ENCODE results near the gene PC. TPM values are rescaled to one million over a fixed set of nuclear protein-coding genes. Genes with fewer than 3 reads are reported as not detected.
A peak's percentile ranks its signal among the peaks of the same experiment; 100 is the strongest.

The PC gene
- total RNA-seq, 2 donors from 2014 or later, result 9.1 to 12.7 TPM

GRCh38 chr11:66889960-66890359 is 68.2 kb downstream of the PC start:
- DNase-seq (no peak), ATAC-seq (replicated peaks in 1 of 2) (no peak)
- peaks cover 0 to 2% of the 10 kb centered on the region in 2 donors for H3K36me3 Mint-ChIP-seq (ENCODE audit: insufficient read depth in 2 of 2)
- peaks cover 0 to 2% of the 10 kb centered on the region in 2 donors for H3K9me3 Mint-ChIP-seq
- H3K27ac Mint-ChIP-seq, result no peak overlapping the region
- peaks cover 7% of the 10 kb centered on the region for H3K27me3 Mint-ChIP-seq (ENCODE audit: low read depth)
- H3K4me1 Mint-ChIP-seq (ENCODE audit: low read depth), result peaks cover 20% of the 10 kb centered on the region
- no peak overlapping the region for H3K4me3 Mint-ChIP-seq

- H3K4me3 Mint-ChIP-seq, result no peak overlapping the region
- ATAC-seq (replicated peaks in 1 of 2), result no peak
- no peak overlapping the region for H3K27ac Mint-ChIP-seq
- DNase-seq, result no peak
- no peaks in the 10 kb centered on the region for H3K27me3 Mint-ChIP-seq (ENCODE audit: low read depth)
- peaks cover 0 to 2% of the 10 kb centered on the region in 2 donors for H3K36me3 Mint-ChIP-seq (ENCODE audit: insufficient read depth in 2 of 2)
- peaks cover 0 to 2% of the 10 kb centered on the region in 2 donors for H3K9me3 Mint-ChIP-seq
- peaks cover 20% of the 10 kb centered on the region for H3K4me1 Mint-ChIP-seq (ENCODE audit: low read depth)
Observed at GRCh38 chr11:66888282-66888681, 69.9 kb downstream of the PC start.

GRCh38 chr11:66887526-66887925 is 70.7 kb downstream of the PC start:
- no peaks in the 10 kb centered on the region for H3K27me3 Mint-ChIP-seq (ENCODE audit: low read depth)
- peaks cover 0 to 2% of the 10 kb centered on the region in 2 donors for H3K9me3 Mint-ChIP-seq
- peaks cover 0 to 2% of the 10 kb centered on the region in 2 donors for H3K36me3 Mint-ChIP-seq (ENCODE audit: insufficient read depth in 2 of 2)
- ATAC-seq (replicated peaks in 1 of 2) (no peak), DNase-seq (no peak)
- H3K4me3 Mint-ChIP-seq, result no peak overlapping the region
- H3K4me1 Mint-ChIP-seq (ENCODE audit: low read depth), result peaks cover 12% of the 10 kb centered on the region
- H3K27ac Mint-ChIP-seq, result no peak overlapping the region

- no peak overlapping the region for H3K27ac Mint-ChIP-seq
- H3K4me3 Mint-ChIP-seq, result no peak overlapping the region
- no peak for DNase-seq
- H3K27me3 Mint-ChIP-seq (ENCODE audit: low read depth), result no peaks in the 10 kb centered on the region
- no peaks in the 10 kb centered on the region for H3K36me3 Mint-ChIP-seq (ENCODE audit: insufficient read depth in 2 of 2)
- H3K9me3 Mint-ChIP-seq, result no peaks in the 10 kb centered on the region
- ATAC-seq (replicated peaks in 1 of 2), result no peak
- H3K4me1 Mint-ChIP-seq (ENCODE audit: low read depth), result peaks cover 5% of the 10 kb centered on the region
Observed at GRCh38 chr11:66886671-66887221, 71.4 kb downstream of the PC start.

GRCh38 chr11:66885950-66886440 is 72.2 kb downstream of the PC start:
- Mint-ChIP-seq H3K4me1 (ENCODE audit: low read depth) (no peaks in the 10 kb centered on the region), H3K36me3 (ENCODE audit: insufficient read depth in 2 of 2) (no peaks in the 10 kb centered on the region), H3K27ac (no peak overlapping the region), H3K9me3 (no peaks in the 10 kb centered on the region), H3K4me3 (no peak overlapping the region), H3K27me3 (ENCODE audit: low read depth) (no peaks in the 10 kb centered on the region)
- ATAC-seq (replicated peaks in 1 of 2) (no peak), DNase-seq (no peak)

GRCh38 chr11:66885469-66885868 is 72.7 kb downstream of the PC start:
- Mint-ChIP-seq H3K4me3 (no peak overlapping the region), H3K9me3 (no peaks in the 10 kb centered on the region), H3K4me1 (ENCODE audit: low read depth) (peaks cover 5% of the 10 kb centered on the region), H3K27me3 (ENCODE audit: low read depth) (no peaks in the 10 kb centered on the region), H3K36me3 (ENCODE audit: insufficient read depth in 2 of 2) (no peaks in the 10 kb centered on the region), H3K27ac (no peak overlapping the region)
- no peak for DNase-seq
- ATAC-seq (replicated peaks in 1 of 2), result no peak

- Mint-ChIP-seq H3K4me3 (no peak overlapping the region), H3K4me1 (ENCODE audit: low read depth) (peaks cover 11% of the 10 kb centered on the region), H3K36me3 (ENCODE audit: insufficient read depth in 2 of 2) (no peaks in the 10 kb centered on the region), H3K9me3 (no peaks in the 10 kb centered on the region), H3K27ac (no peak overlapping the region), H3K27me3 (ENCODE audit: low read depth) (no peaks in the 10 kb centered on the region)
- DNase-seq, result no peak
- no peak for ATAC-seq (replicated peaks in 1 of 2)
Observed at GRCh38 chr11:66884443-66884842, 73.7 kb downstream of the PC start.

- H3K4me3 Mint-ChIP-seq, result no peak overlapping the region
- H3K36me3 Mint-ChIP-seq (ENCODE audit: insufficient read depth in 2 of 2), result no peaks in the 10 kb centered on the region
- H3K27me3 Mint-ChIP-seq (ENCODE audit: low read depth), result no peaks in the 10 kb centered on the region
- ATAC-seq (replicated peaks in 1 of 2) (peak; percentile 78 to 80), DNase-seq (peak; percentile 74 to 76)
- H3K27ac Mint-ChIP-seq, result no peak overlapping the region
- H3K9me3 Mint-ChIP-seq, result no peaks in the 10 kb centered on the region
- peaks cover 11% of the 10 kb centered on the region for H3K4me1 Mint-ChIP-seq (ENCODE audit: low read depth)
Observed at GRCh38 chr11:66883016-66883965, 74.9 kb downstream of the PC start.

- Mint-ChIP-seq H3K36me3 (ENCODE audit: insufficient read depth in 2 of 2) (no peaks in the 10 kb centered on the region), H3K4me3 (no peak overlapping the region), H3K27me3 (ENCODE audit: low read depth) (no peaks in the 10 kb centered on the region), H3K9me3 (no peaks in the 10 kb centered on the region), H3K27ac (no peak overlapping the region), H3K4me1 (ENCODE audit: low read depth) (peaks cover 11% of the 10 kb centered on the region)
- DNase-seq (no peak), ATAC-seq (replicated peaks in 1 of 2) (no peak)
Observed at GRCh38 chr11:66882561-66883015, 75.6 kb downstream of the PC start.

- no peak overlapping the region for H3K27ac Mint-ChIP-seq
- H3K9me3 Mint-ChIP-seq, result no peaks in the 10 kb centered on the region
Observed at GRCh38 chr11:66881927-66882452, 76.2 kb downstream of the PC start.

GRCh38 chr11:66881451-66881835 is 76.7 kb downstream of the PC start:
- Mint-ChIP-seq H3K4me3 (no peak overlapping the region), H3K9me3 (no peaks in the 10 kb centered on the region), H3K4me1 (ENCODE audit: low read depth) (peaks cover 11% of the 10 kb centered on the region), H3K27ac (no peak overlapping the region), H3K36me3 (ENCODE audit: insufficient read depth in 2 of 2) (no peaks in the 10 kb centered on the region), H3K27me3 (ENCODE audit: low read depth) (no peaks in the 10 kb centered on the region)
- DNase-seq (no peak), ATAC-seq (replicated peaks in 1 of 2) (no peak)

More at GRCh38 chr11:66881927-66882452, 76.2 kb downstream of the PC start:
- no peaks in the 10 kb centered on the region for H3K36me3 Mint-ChIP-seq (ENCODE audit: insufficient read depth in 2 of 2)
- peaks cover 11% of the 10 kb centered on the region for H3K4me1 Mint-ChIP-seq (ENCODE audit: low read depth)
- no peak for DNase-seq
- no peaks in the 10 kb centered on the region for H3K27me3 Mint-ChIP-seq (ENCODE audit: low read depth)
- no peak for ATAC-seq (replicated peaks in 1 of 2)
- H3K4me3 Mint-ChIP-seq, result no peak overlapping the region

- H3K27ac Mint-ChIP-seq, result no peak overlapping the region
- H3K36me3 Mint-ChIP-seq (ENCODE audit: insufficient read depth in 2 of 2), result no peaks in the 10 kb centered on the region
- no peaks in the 10 kb centered on the region for H3K27me3 Mint-ChIP-seq (ENCODE audit: low read depth)
- ATAC-seq (replicated peaks in 1 of 2), result peak in 1 of 2 donors; percentile 41
- no peak for DNase-seq
- H3K4me3 Mint-ChIP-seq, result no peak overlapping the region
- peaks cover 11% of the 10 kb centered on the region for H3K4me1 Mint-ChIP-seq (ENCODE audit: low read depth)
- no peaks in the 10 kb centered on the region for H3K9me3 Mint-ChIP-seq
Observed at GRCh38 chr11:66880496-66881450, 77.4 kb downstream of the PC start.
